Measurements from ENCODE around the gene THSD7B.
"Not testable (repeated sequence)": the region's sequence is repeated elsewhere in the genome, so short reads cannot be mapped to it uniquely, and the experiment has no call there.

The THSD7B gene

DNA sequence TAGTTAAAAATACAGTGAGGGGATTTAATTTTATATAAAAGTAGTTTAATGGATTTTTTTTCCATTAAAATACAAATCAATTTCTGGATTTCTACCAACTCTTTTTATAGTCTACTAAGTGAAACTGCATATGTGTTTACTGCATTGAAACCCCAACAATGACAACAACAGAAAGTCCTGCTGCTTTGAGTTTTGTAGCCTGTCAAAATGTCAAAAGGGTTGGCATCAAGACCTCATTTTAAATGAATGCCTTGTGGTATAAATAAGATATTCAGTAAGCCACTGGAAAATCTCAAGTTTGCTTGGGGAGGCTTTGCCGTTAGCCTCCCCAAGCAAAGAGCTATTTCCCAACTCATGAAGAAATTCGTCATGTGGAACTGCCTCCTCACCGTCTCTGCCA, 758.6 kb downstream of the THSD7B start:
- H3K36me3 Mint-ChIP-seq, result no peaks in the 10 kb centered on the region
- H3K27ac Mint-ChIP-seq, result no peak overlapping the region
- H3K4me3 Mint-ChIP-seq, result no peak overlapping the region
- H3K27me3 Mint-ChIP-seq, result no peaks in the 10 kb centered on the region
- H3K9me3 Mint-ChIP-seq, result peaks cover 0 to under 1% of the 10 kb centered on the region in 2 donors
- no peaks in the 10 kb centered on the region for H3K4me1 Mint-ChIP-seq
- no peak for DNase-seq
- no peak for ATAC-seq (replicated peaks)

DNA sequence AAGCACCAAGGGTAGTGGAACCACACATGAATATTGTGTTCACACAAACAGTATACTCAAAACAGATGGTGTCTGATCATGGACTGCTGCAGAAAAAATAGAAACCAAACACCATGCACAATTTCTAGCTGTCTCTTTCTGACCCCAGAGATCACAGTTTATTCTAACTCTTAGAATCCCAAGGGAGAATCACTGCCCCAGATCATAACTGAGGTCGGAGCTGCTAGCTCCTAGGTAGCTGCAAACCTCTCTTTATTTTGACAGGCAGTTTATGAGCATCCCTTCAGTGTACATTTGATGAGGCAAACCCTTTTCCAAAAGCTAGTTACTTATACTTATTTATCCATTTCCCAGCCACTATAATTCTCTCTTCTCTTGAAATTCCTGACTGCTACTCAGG, 759.8 kb downstream of the THSD7B start:
- Mint-ChIP-seq H3K27ac (no peak overlapping the region), H3K4me3 (no peak overlapping the region), H3K4me1 (no peaks in the 10 kb centered on the region), H3K27me3 (no peaks in the 10 kb centered on the region), H3K36me3 (no peaks in the 10 kb centered on the region), H3K9me3 (peaks cover 0 to 2% of the 10 kb centered on the region in 2 donors)
- no peak for DNase-seq
- no peak for ATAC-seq (replicated peaks)

DNA sequence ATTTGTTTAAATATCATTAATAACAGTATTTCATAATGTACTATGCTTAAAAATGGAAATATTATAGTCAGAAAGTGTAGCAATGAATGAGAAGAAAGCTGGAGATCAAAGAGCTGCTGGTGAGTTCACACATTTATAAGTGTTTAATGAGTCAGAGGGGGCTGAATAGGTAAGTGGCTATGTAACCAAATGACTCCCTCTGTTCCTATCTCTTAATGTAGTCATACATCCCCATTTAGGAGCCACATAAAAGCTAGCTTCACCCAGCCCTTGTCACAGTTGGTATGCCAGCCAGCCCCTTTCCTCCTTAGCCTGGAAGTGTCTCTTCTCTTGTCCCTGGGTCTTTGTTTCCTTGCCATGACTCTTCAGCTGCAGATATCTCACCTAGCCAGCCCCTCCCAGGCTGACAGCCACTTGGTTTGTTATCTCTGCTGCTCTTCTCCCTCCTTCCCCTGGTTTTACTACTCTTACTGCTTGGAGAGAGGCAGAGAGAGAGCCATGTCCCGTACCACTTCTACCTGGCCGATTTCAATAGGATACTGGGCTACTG, 760.4 kb downstream of the THSD7B start:
- no peaks in the 10 kb centered on the region for H3K36me3 Mint-ChIP-seq
- H3K4me3 Mint-ChIP-seq, result no peak overlapping the region
- peaks cover 0 to 2% of the 10 kb centered on the region in 2 donors for H3K9me3 Mint-ChIP-seq
- DNase-seq, result no peak
- ATAC-seq (replicated peaks), result no peak
- no peak overlapping the region for H3K27ac Mint-ChIP-seq
- H3K27me3 Mint-ChIP-seq, result no peaks in the 10 kb centered on the region
- no peaks in the 10 kb centered on the region for H3K4me1 Mint-ChIP-seq

DNA sequence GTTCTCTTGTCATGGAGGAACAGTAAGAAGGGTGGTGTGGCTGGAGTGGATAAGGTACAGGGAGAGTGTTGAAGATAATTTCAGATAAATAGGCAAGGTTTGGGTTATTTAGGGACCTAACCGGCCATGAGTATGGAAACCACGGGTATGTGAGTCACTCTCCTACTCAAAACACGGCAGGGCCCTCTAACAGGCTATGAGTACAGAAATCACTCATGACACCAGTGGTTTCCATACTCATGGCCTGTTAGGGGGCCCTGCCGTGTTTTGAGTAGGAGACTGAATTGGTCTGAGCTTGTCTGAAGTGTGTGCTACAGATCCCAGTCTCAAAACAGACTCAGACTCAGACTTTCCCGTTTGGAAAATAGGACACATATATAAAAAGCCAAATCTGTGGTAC, 770.6 kb downstream of the THSD7B start:
- peaks cover 0 to 2% of the 10 kb centered on the region in 2 donors for H3K9me3 Mint-ChIP-seq

DNA sequence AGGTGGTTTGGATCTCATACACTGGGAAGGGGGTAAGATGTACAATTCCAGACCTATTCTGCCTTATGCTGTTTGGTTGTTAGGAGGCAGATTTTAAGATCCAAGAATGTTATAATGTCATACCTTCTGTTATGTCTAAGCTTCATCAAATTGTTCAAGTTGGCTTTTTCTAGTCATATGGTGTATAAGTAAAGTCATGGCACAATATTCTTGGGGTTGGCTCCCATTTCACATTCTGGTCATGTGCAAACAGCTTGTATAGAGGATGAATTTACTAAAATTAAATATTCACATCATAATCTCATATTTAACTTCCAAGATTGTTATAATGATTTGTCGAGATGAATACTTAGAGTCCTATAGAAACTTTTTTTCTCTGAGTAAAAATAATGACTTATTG, 774.0 kb downstream of the THSD7B start:
- no peak overlapping the region for H3K27ac Mint-ChIP-seq
- DNase-seq, result no peak
- H3K4me1 Mint-ChIP-seq, result no peaks in the 10 kb centered on the region
- no peak overlapping the region for H3K4me3 Mint-ChIP-seq
- H3K36me3 Mint-ChIP-seq, result no peaks in the 10 kb centered on the region
- no peaks in the 10 kb centered on the region for H3K27me3 Mint-ChIP-seq
- peaks cover 0 to 4% of the 10 kb centered on the region in 2 donors for H3K9me3 Mint-ChIP-seq
- ATAC-seq (replicated peaks), result no peak

More for the DNA sequence above, 770.6 kb downstream of the THSD7B start:
- H3K4me1 Mint-ChIP-seq, result no peaks in the 10 kb centered on the region
- no peak overlapping the region for H3K27ac Mint-ChIP-seq
- H3K27me3 Mint-ChIP-seq, result no peaks in the 10 kb centered on the region
- H3K36me3 Mint-ChIP-seq, result no peaks in the 10 kb centered on the region
- ATAC-seq (replicated peaks) (no peak), DNase-seq (no peak)
- H3K4me3 Mint-ChIP-seq, result no peak overlapping the region

DNA sequence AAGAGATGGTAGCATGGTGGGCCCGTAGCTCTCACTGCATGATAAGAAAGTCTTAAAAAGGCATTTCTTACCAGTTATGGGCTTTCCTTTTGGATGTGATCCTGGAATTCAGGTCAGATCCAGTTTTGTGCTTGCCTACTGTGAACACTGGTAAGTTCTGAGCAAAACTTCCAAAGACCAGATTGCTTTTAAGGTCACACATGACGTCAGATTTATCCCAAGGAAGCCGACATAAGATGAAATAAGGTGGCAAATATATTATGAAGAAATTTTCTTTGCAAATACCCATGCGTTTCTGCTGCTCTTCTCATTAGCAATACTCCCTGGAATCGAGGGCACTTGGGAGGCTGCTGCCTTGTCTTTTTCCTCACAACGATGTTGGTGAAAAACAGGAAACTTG, 782.5 kb downstream of the THSD7B start:
- H3K9me3 Mint-ChIP-seq, result peaks cover 0 to 4% of the 10 kb centered on the region in 2 donors
- no peak for DNase-seq
- no peak overlapping the region for H3K4me3 Mint-ChIP-seq
- no peaks in the 10 kb centered on the region for H3K36me3 Mint-ChIP-seq
- no peak overlapping the region for H3K27ac Mint-ChIP-seq
- H3K4me1 Mint-ChIP-seq, result no peaks in the 10 kb centered on the region
- ATAC-seq (replicated peaks), result no peak
- no peaks in the 10 kb centered on the region for H3K27me3 Mint-ChIP-seq

DNA sequence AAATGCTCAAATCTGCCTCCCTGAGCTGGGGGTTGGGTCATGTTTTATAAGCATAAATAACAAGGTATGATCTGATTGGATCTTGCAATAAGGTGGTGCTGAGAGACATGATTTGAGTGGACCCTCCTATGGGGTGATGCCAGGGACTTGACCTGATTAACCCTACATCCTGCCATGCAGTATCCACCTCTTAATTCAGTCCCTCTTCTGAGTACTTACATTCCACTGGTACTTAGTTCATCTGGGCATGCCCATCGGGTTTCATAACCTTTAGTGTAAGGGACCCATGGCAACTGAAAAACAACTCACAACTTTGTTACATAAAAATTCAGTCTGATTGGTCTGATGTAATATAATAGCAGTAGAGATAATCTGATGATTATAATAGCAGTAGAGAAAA, 801.0 kb downstream of the THSD7B start:
- Mint-ChIP-seq H3K27ac (no peak overlapping the region), H3K27me3 (no peaks in the 10 kb centered on the region), H3K9me3 (peaks cover 3 to 4% of the 10 kb centered on the region in 2 donors), H3K36me3 (no peaks in the 10 kb centered on the region), H3K4me1 (no peaks in the 10 kb centered on the region), H3K4me3 (no peak overlapping the region)
- ATAC-seq (replicated peaks) (no peak), DNase-seq (no peak)

DNA sequence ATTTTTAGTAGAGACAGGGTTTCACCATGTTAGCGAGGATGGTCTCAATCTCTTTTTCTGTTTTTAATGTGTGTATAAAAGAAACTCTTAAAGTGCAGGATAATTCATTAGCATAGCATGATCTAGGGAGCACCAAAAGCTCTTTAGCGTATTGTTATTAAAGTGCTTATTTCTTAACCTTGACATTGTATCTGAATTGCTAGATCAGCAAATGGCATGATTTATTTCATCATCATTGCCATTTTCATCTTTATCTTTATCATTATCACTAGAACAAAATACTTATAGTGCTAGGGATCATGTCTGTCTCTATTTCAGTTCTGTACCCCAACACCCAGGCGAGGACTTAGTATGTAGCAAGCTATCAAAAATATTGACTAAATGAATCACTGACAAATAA, 805.1 kb downstream of the THSD7B start:
- ATAC-seq (replicated peaks), result no peak
- Mint-ChIP-seq H3K4me1 (no peaks in the 10 kb centered on the region), H3K36me3 (no peaks in the 10 kb centered on the region), H3K27me3 (no peaks in the 10 kb centered on the region), H3K4me3 (no peak overlapping the region), H3K27ac (no peak overlapping the region), H3K9me3 (peaks cover 2 to 3% of the 10 kb centered on the region in 2 donors)
- DNase-seq, result no peak

DNA sequence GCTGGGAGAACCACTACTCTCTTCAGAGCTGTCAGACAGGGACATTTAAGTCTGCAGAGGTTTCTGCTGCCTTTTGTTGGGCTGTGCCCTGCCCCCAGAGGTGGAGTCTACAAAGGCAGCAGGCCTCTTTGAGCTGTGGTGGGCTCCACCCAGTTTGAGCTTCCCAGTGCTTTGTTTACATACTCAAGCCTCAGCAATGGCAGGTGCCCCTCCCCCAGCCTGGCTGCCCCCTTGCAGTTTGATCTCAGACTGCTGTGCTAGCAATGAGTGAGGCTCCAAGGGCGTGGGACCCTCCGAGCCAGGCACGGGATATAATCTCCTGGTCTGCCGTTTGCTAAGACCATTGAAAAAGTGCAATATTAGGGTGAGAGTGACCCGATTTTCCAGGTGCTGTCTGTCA, 822.5 kb downstream of the THSD7B start:
- not testable (repeated sequence) for H3K4me1 Mint-ChIP-seq; H3K27ac Mint-ChIP-seq; ATAC-seq (replicated peaks); H3K27me3 Mint-ChIP-seq; DNase-seq; H3K4me3 Mint-ChIP-seq; H3K36me3 Mint-ChIP-seq
- peaks cover 11 to 15% of the 10 kb centered on the region in 2 donors for H3K9me3 Mint-ChIP-seq

DNA sequence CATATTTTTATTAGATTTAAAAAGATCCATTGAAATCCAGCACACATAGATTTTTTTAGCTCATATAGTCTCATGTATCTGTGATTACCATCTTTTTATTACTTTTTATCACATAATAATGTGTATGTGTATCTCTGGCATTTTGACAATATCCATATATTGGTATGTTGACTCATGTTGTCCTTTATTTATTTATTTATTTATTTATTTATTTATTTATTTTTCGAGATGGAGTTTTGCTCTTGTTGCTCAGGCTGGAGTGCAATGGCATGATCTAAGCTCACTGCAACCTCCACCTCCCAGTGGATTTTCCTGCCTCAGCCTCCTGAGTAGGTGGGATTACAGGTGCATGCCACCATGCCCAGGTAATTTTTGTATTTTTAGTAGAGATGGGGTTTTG, 823.2 kb downstream of the THSD7B start:
- not testable (repeated sequence) for H3K27ac Mint-ChIP-seq; H3K27me3 Mint-ChIP-seq; ATAC-seq (replicated peaks); H3K4me1 Mint-ChIP-seq; H3K4me3 Mint-ChIP-seq; H3K36me3 Mint-ChIP-seq; DNase-seq
- peaks cover 9 to 12% of the 10 kb centered on the region in 2 donors for H3K9me3 Mint-ChIP-seq

DNA sequence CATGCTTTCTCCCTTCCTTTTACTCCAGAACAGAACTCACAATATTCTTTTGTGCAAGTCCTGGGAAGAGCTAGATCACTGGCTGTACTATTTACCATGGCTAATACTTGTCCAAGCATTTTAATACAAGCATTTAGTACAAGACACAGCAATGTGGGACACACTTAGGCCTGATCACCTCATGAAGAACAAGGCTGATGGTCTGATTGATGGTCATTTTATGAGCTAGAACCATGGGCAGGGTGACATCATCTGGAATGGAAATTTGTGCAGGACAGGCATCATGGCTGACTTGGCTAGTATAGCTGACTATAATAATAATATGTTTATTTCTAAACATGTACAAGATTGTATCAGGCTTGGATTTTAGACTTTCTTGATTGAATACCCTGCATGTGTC, 824.8 kb downstream of the THSD7B start:
- Mint-ChIP-seq H3K9me3 (peaks cover 7 to 11% of the 10 kb centered on the region in 2 donors), H3K36me3 (no peaks in the 10 kb centered on the region)

DNA sequence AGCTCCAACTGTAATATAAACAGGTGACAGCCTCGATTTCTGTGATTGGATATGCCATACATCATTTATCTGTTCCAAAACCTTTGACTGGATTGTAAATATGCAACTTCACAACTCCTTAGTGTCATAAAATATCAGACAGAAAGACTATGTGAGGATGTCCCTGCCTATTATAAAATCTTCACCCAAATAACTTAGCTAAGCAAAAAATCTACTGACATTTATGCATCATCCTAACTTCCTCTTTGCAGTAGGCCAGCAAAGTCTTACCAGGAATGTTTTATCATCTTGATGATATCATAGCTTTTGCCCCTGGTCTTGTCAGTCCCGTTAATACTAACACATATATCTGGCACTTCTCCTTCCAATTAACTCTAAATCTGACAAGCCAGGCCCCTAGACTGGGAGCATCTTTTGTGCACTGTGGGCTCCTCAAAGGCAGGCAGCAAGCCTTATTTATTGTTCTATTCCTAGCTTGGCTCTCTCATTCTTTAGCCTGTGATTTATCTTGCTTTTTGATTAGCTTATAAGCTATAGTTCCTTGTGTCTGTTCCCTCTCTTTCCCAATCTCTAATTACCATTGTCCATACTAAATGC, 842.5 kb downstream of the THSD7B start:
- H3K4me3 Mint-ChIP-seq, result no peak overlapping the region

More for the DNA sequence above, 824.8 kb downstream of the THSD7B start:
- no peak for ATAC-seq (replicated peaks)
- Mint-ChIP-seq H3K4me1 (no peaks in the 10 kb centered on the region), H3K27ac (no peak overlapping the region), H3K27me3 (no peaks in the 10 kb centered on the region), H3K4me3 (no peak overlapping the region)
- DNase-seq, result no peak

DNA sequence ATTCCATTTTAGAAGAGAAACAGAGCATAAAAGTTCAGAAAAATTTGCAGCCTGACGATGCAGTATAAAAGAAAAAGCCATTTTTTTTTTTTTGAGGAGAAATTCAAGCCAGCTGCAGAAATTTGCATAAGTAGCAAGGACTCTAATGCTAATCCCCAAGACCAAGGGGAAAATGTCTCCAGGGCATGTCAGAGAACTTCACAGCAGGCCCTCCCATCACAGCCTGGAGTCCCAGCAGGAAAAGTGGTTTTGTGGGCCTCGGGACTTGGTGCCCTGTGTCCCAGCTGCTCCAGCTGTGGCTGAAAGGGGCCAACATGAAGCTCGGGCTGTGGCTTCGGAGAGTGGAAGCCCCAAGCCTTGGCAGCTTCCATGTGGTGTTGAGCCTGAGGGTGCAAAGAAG, 873.6 kb downstream of the THSD7B start:
- ATAC-seq (replicated peaks) (no peak), DNase-seq (no peak)
- H3K27me3 Mint-ChIP-seq, result no peaks in the 10 kb centered on the region
- no peak overlapping the region for H3K27ac Mint-ChIP-seq
- no peak overlapping the region for H3K4me3 Mint-ChIP-seq
- H3K9me3 Mint-ChIP-seq, result peaks cover 5 to 7% of the 10 kb centered on the region in 2 donors
- H3K4me1 Mint-ChIP-seq, result no peaks in the 10 kb centered on the region
- no peaks in the 10 kb centered on the region for H3K36me3 Mint-ChIP-seq

More for the DNA sequence above, 842.5 kb downstream of the THSD7B start:
- Mint-ChIP-seq H3K27ac (no peak overlapping the region), H3K9me3 (no peaks in the 10 kb centered on the region), H3K36me3 (no peaks in the 10 kb centered on the region), H3K27me3 (no peaks in the 10 kb centered on the region), H3K4me1 (no peaks in the 10 kb centered on the region)
- ATAC-seq (replicated peaks) (no peak), DNase-seq (no peak)

DNA sequence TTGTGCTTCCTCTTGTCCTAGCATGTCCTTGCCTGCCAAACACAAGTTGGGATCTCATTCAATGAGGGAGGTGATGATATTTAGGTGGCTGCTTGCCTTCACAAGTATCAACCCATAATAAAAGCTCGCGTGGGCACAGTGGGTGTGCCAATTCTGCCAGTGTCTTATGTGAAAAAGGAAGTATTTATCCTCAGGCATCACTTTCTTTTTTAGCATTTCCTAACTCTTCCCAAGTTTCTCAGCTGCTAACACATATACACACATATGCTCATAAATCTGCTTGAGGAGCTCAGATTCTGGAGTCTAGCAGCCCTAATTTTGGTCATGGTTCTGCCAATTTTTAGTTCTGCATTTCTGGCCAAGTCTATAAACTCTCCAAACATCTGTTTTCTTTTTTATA, 879.4 kb downstream of the THSD7B start:
- ATAC-seq (replicated peaks) (no peak), DNase-seq (no peak)
- Mint-ChIP-seq H3K4me1 (no peaks in the 10 kb centered on the region), H3K27me3 (no peaks in the 10 kb centered on the region), H3K36me3 (no peaks in the 10 kb centered on the region), H3K4me3 (no peak overlapping the region), H3K9me3 (peaks cover 1 to 3% of the 10 kb centered on the region in 2 donors), H3K27ac (no peak overlapping the region)

DNA sequence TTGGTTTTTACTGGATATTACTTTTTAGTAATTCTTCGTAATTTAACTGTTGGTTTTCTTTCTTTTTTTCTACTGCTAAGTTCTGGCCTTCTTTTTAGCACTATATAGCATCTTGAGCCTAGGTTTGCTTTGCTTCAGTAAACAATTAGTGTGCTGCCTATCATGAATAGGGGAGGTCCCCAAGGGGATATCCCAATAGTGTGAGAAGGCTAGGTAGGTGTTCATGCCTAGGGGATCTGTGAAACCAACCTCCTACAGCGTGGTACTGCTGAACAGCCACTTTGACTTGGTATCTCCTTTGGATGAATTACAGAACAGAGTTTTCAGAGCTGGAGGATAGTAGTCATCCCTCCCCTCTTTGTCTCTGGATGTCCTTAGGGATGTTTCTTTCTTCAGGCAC, 888.7 kb downstream of the THSD7B start:
- H3K36me3 Mint-ChIP-seq, result no peaks in the 10 kb centered on the region
- no peak overlapping the region for H3K27ac Mint-ChIP-seq
- no peaks in the 10 kb centered on the region for H3K4me1 Mint-ChIP-seq
- DNase-seq, result no peak
- no peaks in the 10 kb centered on the region for H3K27me3 Mint-ChIP-seq
- no peak overlapping the region for H3K4me3 Mint-ChIP-seq
- ATAC-seq (replicated peaks), result no peak
- peaks cover 3 to 8% of the 10 kb centered on the region in 2 donors for H3K9me3 Mint-ChIP-seq
